Measurements from ENCODE around the gene HTR7. TPM values are rescaled to one million over a fixed set of nuclear protein-coding genes. Genes with fewer than 3 reads are reported as not detected.

The HTR7 gene
- total RNA-seq, 2 donors from 2014 or later, result 5.4 to 9.9 TPM

- no peak for DNase-seq (ENCODE audit: low spot score)
- H3K4me3 ChIP-seq, result no peak overlapping the region
- no peaks in the 10 kb centered on the region for H3K4me1 ChIP-seq (ENCODE audit: control insufficient read depth in 1 of 2, low read depth in 2 of 2)
- H3K9me3 ChIP-seq, result no peaks in the 10 kb centered on the region
- TF ChIP-seq, protein P1, sequence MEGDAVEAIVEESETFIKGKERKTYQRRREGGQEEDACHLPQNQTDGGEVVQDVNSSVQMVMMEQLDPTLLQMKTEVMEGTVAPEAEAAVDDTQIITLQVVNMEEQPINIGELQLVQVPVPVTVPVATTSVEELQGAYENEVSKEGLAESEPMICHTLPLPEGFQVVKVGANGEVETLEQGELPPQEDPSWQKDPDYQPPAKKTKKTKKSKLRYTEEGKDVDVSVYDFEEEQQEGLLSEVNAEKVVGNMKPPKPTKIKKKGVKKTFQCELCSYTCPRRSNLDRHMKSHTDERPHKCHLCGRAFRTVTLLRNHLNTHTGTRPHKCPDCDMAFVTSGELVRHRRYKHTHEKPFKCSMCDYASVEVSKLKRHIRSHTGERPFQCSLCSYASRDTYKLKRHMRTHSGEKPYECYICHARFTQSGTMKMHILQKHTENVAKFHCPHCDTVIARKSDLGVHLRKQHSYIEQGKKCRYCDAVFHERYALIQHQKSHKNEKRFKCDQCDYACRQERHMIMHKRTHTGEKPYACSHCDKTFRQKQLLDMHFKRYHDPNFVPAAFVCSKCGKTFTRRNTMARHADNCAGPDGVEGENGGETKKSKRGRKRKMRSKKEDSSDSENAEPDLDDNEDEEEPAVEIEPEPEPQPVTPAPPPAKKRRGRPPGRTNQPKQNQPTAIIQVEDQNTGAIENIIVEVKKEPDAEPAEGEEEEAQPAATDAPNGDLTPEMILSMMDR (IDR thresholded peaks at IDR 0.05), result no peak
- ATAC-seq (ENCODE audit: insufficient number of reproducible peaks, low FRiP score, low read depth), result no peak
- H3K36me3 ChIP-seq, result no peaks in the 10 kb centered on the region
- no peak overlapping the region for H3K27ac ChIP-seq
- no peaks in the 10 kb centered on the region for H3K27me3 ChIP-seq (replicated peaks; ENCODE audit: insufficient read depth)
These were observed 161.7 kb downstream of the HTR7 start for GRCh38 chr10:90695915-90696676.

Other genes starting within 250 kb of the HTR7 start
- gene RPP30, start 13.9 kb upstream of the HTR7 start, total RNA-seq, result 10 to 100 TPM; 19.0 to 33.7 TPM
- 1 to 10 TPM; 2.8 to 6.6 TPM for gene ANKRD1, start 63.0 kb upstream of the HTR7 start, total RNA-seq